ENCODE data around the gene MAPK1. TPM values are rescaled to one million over a fixed set of nuclear protein-coding genes. Genes with fewer than 3 reads are reported as not detected.
"Not testable (repeated sequence)": the region's sequence is repeated elsewhere in the genome, so short reads cannot be mapped to it uniquely, and the experiment has no call there.

The MAPK1 gene
- total RNA-seq, 2 experiments from 2014 or later: 141 to 144 TPM

DNA sequence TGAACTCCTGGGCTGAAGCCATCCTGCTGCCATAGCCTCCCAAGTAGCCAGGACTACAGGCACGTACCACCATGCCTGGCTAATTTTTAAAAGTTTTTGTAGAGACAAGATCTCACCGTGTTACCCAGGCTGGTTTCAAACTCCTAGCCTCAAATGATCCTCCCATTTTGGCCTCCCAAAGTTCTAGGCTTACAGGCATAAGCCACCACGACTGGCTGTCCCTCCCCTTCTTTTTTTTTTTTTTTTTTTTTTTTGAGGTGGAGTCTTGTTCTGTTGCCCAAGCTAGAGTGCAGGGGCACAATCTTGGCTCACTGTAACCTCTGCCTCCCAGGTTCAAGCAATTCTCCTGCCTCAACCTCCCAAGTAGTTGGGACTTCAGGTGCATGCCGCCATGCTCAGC is 7.5 kb upstream of the MAPK1 start:
- H3K27me3 Mint-ChIP-seq (ENCODE audit: low read depth); ATAC-seq; H3K27ac Mint-ChIP-seq; DNase-seq; H3K4me3 Mint-ChIP-seq; H3K9me3 Mint-ChIP-seq (ENCODE audit: insufficient read depth); H3K36me3 Mint-ChIP-seq (ENCODE audit: low read depth); CTCF ChIA-PET; POLR2A ChIA-PET: not testable (repeated sequence)
- H3K4me1 Mint-ChIP-seq (ENCODE audit: low read depth): peaks cover 11% of the 10 kb centered on the region

DNA sequence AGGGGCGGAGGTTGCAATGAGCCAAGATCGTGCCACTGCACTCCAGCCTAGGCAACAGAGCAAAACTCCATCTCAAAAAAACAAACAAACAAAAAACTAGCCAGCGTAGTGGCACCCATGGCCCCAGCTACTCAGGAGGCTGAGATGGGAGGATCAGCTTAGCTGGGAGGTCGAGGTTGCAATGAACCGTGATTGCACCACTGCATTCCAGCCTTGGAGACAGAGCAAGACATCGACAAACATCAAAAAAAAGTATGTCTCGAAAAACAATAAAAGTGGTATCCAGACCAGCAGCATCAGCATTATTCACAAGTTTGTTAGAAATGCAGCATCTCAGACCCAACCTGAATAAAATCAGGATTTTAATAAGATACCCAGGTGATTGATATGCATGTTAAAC is 6.2 kb upstream of the MAPK1 start:
- no peak overlapping the region for H3K4me3 Mint-ChIP-seq
- ChIA-PET POLR2A (no interaction called here), CTCF (no interaction called here)
- H3K36me3 Mint-ChIP-seq (ENCODE audit: low read depth): no peaks in the 10 kb centered on the region
- H3K4me1 Mint-ChIP-seq (ENCODE audit: low read depth): peaks cover 12% of the 10 kb centered on the region
- no peak overlapping the region for H3K27ac Mint-ChIP-seq
- no peaks in the 10 kb centered on the region for H3K9me3 Mint-ChIP-seq (ENCODE audit: insufficient read depth)
- no peak for DNase-seq
- peaks cover 4% of the 10 kb centered on the region for H3K27me3 Mint-ChIP-seq (ENCODE audit: low read depth)
- ATAC-seq: no peak

DNA sequence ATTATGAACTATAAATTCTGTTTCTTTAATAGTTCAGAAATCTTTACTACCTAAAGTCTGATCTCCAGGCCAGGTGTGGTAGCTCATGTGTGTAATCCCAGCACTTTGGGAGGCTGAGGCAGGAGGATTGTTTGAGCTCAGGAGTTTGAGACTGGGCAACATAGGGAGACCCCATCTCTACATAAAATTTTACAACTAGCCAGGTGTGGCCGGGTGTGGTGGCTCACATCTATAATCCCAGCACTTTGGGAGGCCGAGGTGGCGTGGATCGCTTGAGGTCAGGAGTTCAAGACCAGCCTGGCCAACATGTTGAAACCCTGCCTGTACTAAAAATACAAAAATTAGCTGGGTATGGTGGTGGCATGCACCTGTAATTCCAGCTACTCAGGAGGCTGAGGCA is 5.3 kb upstream of the MAPK1 start:
- H3K9me3 Mint-ChIP-seq (ENCODE audit: insufficient read depth); CTCF ChIA-PET; H3K27me3 Mint-ChIP-seq (ENCODE audit: low read depth); H3K4me3 Mint-ChIP-seq; H3K27ac Mint-ChIP-seq; H3K36me3 Mint-ChIP-seq (ENCODE audit: low read depth); DNase-seq; ATAC-seq; POLR2A ChIA-PET: not testable (repeated sequence)
- peaks cover 19% of the 10 kb centered on the region for H3K4me1 Mint-ChIP-seq (ENCODE audit: low read depth)

DNA sequence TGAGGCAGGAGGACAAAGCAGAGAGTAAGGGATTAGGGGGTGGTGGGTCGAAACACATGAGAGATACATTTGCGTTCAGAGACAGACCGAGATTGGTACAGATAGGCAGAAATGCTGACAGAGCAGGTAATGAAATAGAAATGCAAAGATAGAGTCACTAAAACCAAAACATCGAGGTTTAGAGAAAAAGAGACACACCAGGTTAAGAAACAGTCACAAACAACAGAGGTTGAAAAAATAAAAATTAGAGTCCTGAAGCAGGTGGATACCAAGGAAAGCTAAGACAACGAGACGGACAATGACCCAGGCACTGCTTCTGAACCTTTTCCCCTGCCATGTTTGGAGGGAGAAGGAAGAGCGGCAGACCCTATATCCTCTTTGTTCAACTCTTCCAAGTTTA is 1.2 kb upstream of the MAPK1 start:
- Mint-ChIP-seq H3K4me3 (peak overlapping the region; percentile 84), H3K36me3 (ENCODE audit: low read depth) (peaks cover 13% of the 10 kb centered on the region), H3K27ac (peak overlapping the region; percentile 64), H3K4me1 (ENCODE audit: low read depth) (peaks cover 31% of the 10 kb centered on the region), H3K27me3 (ENCODE audit: low read depth) (peaks cover 4% of the 10 kb centered on the region), H3K9me3 (ENCODE audit: insufficient read depth) (no peaks in the 10 kb centered on the region)
- CTCF ChIA-PET: no interaction called here
- POLR2A ChIA-PET: no interaction called here
- ATAC-seq (no peak), DNase-seq (no peak)

- Mint-ChIP-seq H3K9me3 (ENCODE audit: insufficient read depth) (no peaks in the 10 kb centered on the region), H3K4me1 (ENCODE audit: low read depth) (peaks cover 43% of the 10 kb centered on the region), H3K27me3 (ENCODE audit: low read depth) (peaks cover 4% of the 10 kb centered on the region), H3K4me3 (peak overlapping the region; percentile 93), H3K27ac (peak overlapping the region; percentile 95), H3K36me3 (ENCODE audit: low read depth) (peaks cover 22% of the 10 kb centered on the region)
- ChIA-PET POLR2A (interaction anchor here (0.9 to 2.4 kb wide), 7 partner anchors 9 to 131 kb away, joined by 3 to 12 read pairs (median 4); no protein-coding TSS in a partner anchor), CTCF (interaction anchor here (0.9 to 1.1 kb wide), 3 partner anchors 9 to 72 kb away, joined by 3 to 5 read pairs (median 3); no protein-coding TSS in a partner anchor)
- DNase-seq (peak; percentile 46), ATAC-seq (peak; percentile 56)
These were observed 465 bp downstream of the MAPK1 start for GRCh38 chr22:21866833-21867527.

- DNase-seq (no peak), ATAC-seq (no peak)
- Mint-ChIP-seq H3K36me3 (ENCODE audit: low read depth) (peaks cover 33% of the 10 kb centered on the region), H3K27ac (no peak overlapping the region), H3K9me3 (ENCODE audit: insufficient read depth) (no peaks in the 10 kb centered on the region), H3K27me3 (ENCODE audit: low read depth) (peaks cover under 1% of the 10 kb centered on the region), H3K4me1 (ENCODE audit: low read depth) (peaks cover 60% of the 10 kb centered on the region), H3K4me3 (peak overlapping the region; percentile 49)
- POLR2A ChIA-PET: no interaction called here
- CTCF ChIA-PET: interaction anchor here (1.0 to 1.6 kb wide), 3 partner anchors 11 to 117 kb away, joined by 3 read pairs; partner anchors contain the start of gene TOP3B
These were observed 2.4 kb downstream of the MAPK1 start for GRCh38 chr22:21865041-21865440.

DNA sequence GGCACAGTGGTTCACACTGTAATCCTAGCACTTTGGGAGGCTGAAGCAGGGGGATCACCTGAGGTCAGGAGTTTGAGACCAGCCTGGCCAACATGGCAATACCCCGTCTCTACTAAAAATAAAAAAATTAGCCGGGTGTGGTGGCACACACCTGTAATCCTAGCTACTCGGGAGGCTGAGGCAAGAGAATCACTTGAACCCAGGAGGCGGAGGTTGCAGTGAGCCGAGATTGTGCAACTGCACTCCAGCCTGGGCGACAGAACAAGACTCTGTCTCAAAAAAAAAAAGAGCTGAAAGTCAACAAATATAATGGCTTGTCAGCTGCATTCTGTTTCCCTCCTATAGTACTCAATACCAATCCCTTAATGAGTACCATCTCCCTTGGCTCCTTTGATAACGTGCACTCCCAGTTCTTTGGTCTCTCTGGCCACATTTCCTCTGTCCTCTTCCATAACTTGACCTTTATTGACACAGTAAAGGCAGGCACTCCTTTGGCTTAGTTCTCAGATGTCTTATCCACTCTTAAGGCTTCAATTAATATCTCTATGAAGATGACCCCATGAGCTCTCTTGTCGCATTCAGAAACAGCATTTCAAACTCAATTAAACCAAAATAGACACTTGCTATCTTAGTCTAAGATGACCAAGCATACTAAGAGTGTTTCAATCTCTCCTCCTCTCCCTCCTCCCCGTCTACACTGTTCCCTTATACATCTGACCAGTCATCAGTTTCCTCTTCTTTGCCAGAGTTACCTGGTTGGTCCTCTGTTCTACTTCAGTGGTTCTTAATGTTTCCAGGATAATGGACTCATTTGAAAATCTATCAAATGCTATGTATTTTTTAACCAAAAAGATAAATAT is 4.8 kb downstream of the MAPK1 start:
- H3K36me3 Mint-ChIP-seq (ENCODE audit: low read depth): peaks cover 46% of the 10 kb centered on the region
- POLR2A ChIA-PET: no interaction called here
- no peak overlapping the region for H3K4me3 Mint-ChIP-seq

GRCh38 chr22:21861851-21862250 is 5.6 kb downstream of the MAPK1 start:
- Mint-ChIP-seq H3K4me3 (no peak overlapping the region), H3K36me3 (ENCODE audit: low read depth) (peaks cover 46% of the 10 kb centered on the region), H3K27ac (peak overlapping the region; percentile 44), H3K9me3 (ENCODE audit: insufficient read depth) (no peaks in the 10 kb centered on the region), H3K4me1 (ENCODE audit: low read depth) (peaks cover 75% of the 10 kb centered on the region), H3K27me3 (ENCODE audit: low read depth) (no peaks in the 10 kb centered on the region)
- CTCF ChIA-PET: interaction anchor here (0.9 kb wide), 1 partner anchor 110 kb away, joined by 4 read pairs; no protein-coding TSS in a partner anchor
- no peak for DNase-seq
- no peak for ATAC-seq
- POLR2A ChIA-PET: no interaction called here

More for the DNA sequence above, 4.8 kb downstream of the MAPK1 start:
- DNase-seq (no peak), ATAC-seq (no peak)
- CTCF ChIA-PET: no interaction called here
- H3K9me3 Mint-ChIP-seq (ENCODE audit: insufficient read depth): no peaks in the 10 kb centered on the region
- H3K4me1 Mint-ChIP-seq (ENCODE audit: low read depth): peaks cover 71% of the 10 kb centered on the region
- H3K27ac Mint-ChIP-seq: no peak overlapping the region
- no peaks in the 10 kb centered on the region for H3K27me3 Mint-ChIP-seq (ENCODE audit: low read depth)

DNA sequence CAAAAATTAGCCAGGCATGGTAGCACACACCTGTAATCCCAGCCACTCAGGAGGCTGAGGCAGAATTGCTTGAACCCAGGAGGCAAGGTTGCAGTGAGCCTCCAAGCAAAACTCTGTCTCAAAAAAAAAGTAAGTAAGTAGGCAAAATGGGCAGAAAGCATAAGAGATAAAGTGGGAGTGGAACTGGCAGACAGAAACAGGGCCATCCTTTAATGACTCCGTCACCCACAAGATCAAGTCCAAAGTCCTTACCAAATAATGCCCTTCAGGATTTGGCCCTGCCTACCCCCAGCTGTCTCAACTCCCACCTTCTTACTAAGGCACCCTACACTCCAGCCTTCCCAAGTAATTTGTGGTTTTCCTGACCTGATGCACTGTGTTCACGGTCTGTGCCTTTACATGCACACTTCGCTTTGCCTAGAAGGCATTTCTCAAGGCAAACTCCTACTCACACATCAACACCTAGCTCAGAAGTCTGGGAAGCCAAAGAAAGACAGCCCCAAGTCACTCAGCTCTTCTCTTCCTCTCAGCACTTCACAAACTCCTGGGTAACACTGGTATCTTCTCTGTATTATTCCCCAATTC is 6.1 kb downstream of the MAPK1 start:
- Mint-ChIP-seq H3K4me3 (no peak overlapping the region), H3K27ac (peak overlapping the region; percentile 44), H3K4me1 (ENCODE audit: low read depth) (peaks cover 78% of the 10 kb centered on the region), H3K27me3 (ENCODE audit: low read depth) (no peaks in the 10 kb centered on the region), H3K9me3 (ENCODE audit: insufficient read depth) (no peaks in the 10 kb centered on the region), H3K36me3 (ENCODE audit: low read depth) (peaks cover 42% of the 10 kb centered on the region)
- DNase-seq: no peak
- CTCF ChIA-PET: interaction anchor here (0.9 kb wide), 1 partner anchor 111 kb away, joined by 4 read pairs; no protein-coding TSS in a partner anchor
- POLR2A ChIA-PET: no interaction called here
- ATAC-seq: no peak

DNA sequence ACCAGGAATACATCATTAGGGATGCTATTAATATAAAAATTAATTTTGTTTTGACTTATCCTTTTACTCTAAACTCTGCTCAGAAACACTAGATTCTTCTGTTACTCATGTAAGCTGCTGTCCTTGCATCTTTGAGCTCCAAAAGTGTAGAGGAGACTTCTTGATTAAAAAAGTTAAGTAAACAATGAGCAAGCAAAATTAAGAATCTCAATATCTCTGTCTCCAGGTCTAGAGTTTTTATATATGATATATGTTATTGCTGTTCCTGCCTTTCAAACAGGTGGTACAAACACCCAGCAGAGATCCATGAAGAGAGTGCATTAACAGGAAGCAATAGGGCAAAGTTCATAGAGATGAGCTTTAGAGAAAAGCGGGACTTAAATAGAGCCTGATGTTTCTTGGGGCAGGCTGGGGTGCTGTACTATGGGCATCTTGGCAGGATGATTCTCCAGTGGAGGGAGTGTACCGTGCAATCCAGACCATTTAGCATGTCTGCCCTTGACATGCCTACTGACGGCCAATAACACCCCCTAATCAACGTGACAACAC is 6.9 kb downstream of the MAPK1 start:
- no peak overlapping the region for H3K27ac Mint-ChIP-seq
- POLR2A ChIA-PET: no interaction called here
- CTCF ChIA-PET: interaction anchor here (0.8 kb wide), 1 partner anchor 11 kb away, joined by 3 read pairs; no protein-coding TSS in a partner anchor

GRCh38 chr22:21858025-21858764 is 9.2 kb downstream of the MAPK1 start:
- no peak overlapping the region for H3K4me3 Mint-ChIP-seq
- peaks cover 43% of the 10 kb centered on the region for H3K36me3 Mint-ChIP-seq (ENCODE audit: low read depth)
- ATAC-seq (peak; percentile 65), DNase-seq (no peak)
- peaks cover 64% of the 10 kb centered on the region for H3K4me1 Mint-ChIP-seq (ENCODE audit: low read depth)
- peak overlapping the region; percentile 45 for H3K27ac Mint-ChIP-seq
- H3K27me3 Mint-ChIP-seq (ENCODE audit: low read depth): no peaks in the 10 kb centered on the region
- POLR2A ChIA-PET: interaction anchor here (0.9 kb wide), 1 partner anchor 9 kb away, joined by 5 read pairs; the partner anchor contains the start of gene MAPK1
- CTCF ChIA-PET: interaction anchor here (0.9 kb wide), 1 partner anchor 8 kb away, joined by 3 read pairs; no protein-coding TSS in a partner anchor
- no peaks in the 10 kb centered on the region for H3K9me3 Mint-ChIP-seq (ENCODE audit: insufficient read depth)

More for the DNA sequence above, 6.9 kb downstream of the MAPK1 start:
- Mint-ChIP-seq H3K4me3 (no peak overlapping the region), H3K9me3 (ENCODE audit: insufficient read depth) (no peaks in the 10 kb centered on the region), H3K4me1 (ENCODE audit: low read depth) (peaks cover 77% of the 10 kb centered on the region), H3K27me3 (ENCODE audit: low read depth) (no peaks in the 10 kb centered on the region), H3K36me3 (ENCODE audit: low read depth) (peaks cover 42% of the 10 kb centered on the region)
- no peak for DNase-seq
- no peak for ATAC-seq

All from activated CD8-positive, alpha-beta T cell treated with anti-CD3 and anti-CD28 coated beads, Interleukin-2, amount 10 ng/mL, durations not matched to agents 7 days and 5 days (primary cell).